ENCODE results near the gene RUNX1. TPM values are rescaled to one million over a fixed set of nuclear protein-coding genes. Genes with fewer than 3 reads are reported as not detected.

The RUNX1 gene
- polyA plus RNA-seq, 3 donors, result 6.2 to 49.7 (median 8.7) TPM

DNA sequence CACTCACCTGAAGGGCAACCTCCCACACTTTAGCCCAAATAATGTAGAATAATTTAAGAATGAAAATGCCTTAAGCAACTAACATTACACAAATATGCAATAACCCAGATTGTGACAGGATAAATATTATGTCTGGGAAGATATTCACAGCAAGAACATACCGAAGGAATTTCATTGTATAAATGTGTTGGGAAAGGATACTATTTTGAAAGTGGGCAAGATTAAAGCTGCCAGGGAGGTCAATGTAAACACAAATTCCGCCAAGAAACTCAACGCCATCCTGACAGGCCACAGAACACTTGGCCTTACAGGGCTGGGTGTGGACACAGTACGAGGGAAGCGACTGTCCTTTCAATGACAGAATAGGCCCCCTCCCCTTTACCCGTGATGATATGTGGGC, 173.3 kb downstream of the RUNX1 start:
- H3K27ac ChIP-seq (ENCODE audit: low read depth in 1 of 2, low read length in 2 of 2), result no peak overlapping the region

DNA sequence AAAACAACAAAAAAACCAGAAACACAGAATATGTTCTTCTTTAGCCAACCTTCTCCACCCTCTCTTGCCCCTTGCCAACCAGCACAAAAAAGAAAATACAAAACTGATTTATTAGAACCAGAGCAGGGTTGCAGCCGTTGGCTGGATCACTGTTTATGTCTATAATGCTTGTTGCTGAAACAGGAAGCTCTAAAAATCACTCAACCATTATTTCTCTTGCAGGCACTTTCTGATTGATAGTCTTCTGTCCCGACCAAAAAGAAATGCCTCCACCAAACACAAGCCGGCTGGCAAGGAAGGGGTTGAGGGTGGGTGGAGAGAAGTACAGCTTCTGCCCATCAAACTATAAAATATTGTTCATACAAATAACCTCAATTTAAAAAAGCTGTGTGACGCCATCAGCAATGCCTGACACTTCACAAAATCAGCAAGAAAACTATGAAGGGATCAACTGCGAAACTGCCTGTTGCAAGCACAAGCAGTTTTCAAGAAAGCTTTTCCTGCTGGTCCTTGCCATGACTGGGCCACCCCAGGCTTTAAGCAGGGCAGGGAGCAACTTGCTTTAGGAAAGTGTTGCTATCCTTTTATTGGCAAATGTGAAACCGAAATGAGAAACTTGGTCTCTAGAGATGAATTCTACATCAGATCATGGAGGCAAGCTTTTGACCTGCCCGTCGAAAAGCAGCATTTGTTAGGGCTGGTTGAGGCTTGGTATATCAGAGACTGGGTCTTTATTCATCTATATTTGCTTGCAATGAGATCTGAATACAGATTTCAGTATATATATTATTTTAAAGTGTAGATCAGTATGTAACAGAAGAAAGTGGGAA, 174.2 kb downstream of the RUNX1 start:
- Histone ChIP-seq H3K36me3 (replicated peaks in 1 of 2; ENCODE audit: control insufficient read depth in 1 of 2, insufficient read depth in 2 of 2, low read length in 2 of 2) (peaks cover 87 to 97% of the 10 kb centered on the region in 2 donors), H3K4me3 (replicated peaks in 1 of 3; ENCODE audit: low read depth in 2 of 3, low read length in 3 of 3) (no peak overlapping the region), H3K4me2 (replicated peaks; ENCODE audit: extremely low read depth, low read length, poor library complexity, severe bottlenecking) (no peak overlapping the region), H3K9ac (ENCODE audit: insufficient read depth, low read length, poor library complexity, severe bottlenecking) (no peak overlapping the region), H3K27me3 (ENCODE audit: control insufficient read depth in 2 of 2, insufficient read depth in 2 of 2, low read length in 2 of 2) (no peaks in the 10 kb centered on the region), H3K27ac (ENCODE audit: low read depth in 1 of 2, low read length in 2 of 2) (no peak overlapping the region), H4K20me1 (ENCODE audit: insufficient read depth, low read length) (peaks cover 98% of the 10 kb centered on the region), H3K9me3 (replicated peaks in 1 of 2; ENCODE audit: control insufficient read depth in 1 of 2, insufficient read depth in 1 of 2, low read length in 2 of 2) (no peaks in the 10 kb centered on the region), H3K79me2 (ENCODE audit: insufficient read depth, low read length) (peaks cover 100% of the 10 kb centered on the region), H2AFZ (ENCODE audit: insufficient read depth, low read depth, low read length, poor library complexity, severe bottlenecking) (no peak overlapping the region), H3K4me1 (ENCODE audit: control insufficient read depth in 1 of 2, insufficient read depth in 2 of 2, low read length in 2 of 2) (no peaks in the 10 kb centered on the region)
- no peak for DNase-seq
- H3K4me1 Mint-ChIP-seq, result peaks cover 23% of the 10 kb centered on the region
- H3K27ac Mint-ChIP-seq, result no peak overlapping the region
- peaks cover 96% of the 10 kb centered on the region in 2 donors for H3K36me3 Mint-ChIP-seq
- intact Hi-C loops (cut with micrococcal nuclease), result no loop called here
- 100% methylated on average over 1 of the region's 8 CpGs for WGBS (ENCODE audit: insufficient coverage)
- H3K9me3 Mint-ChIP-seq, result peaks cover 0 to 2% (median 0%) of the 10 kb centered on the region in 7 donors
- no peaks in the 10 kb centered on the region for H3K27me3 Mint-ChIP-seq (ENCODE audit: low read depth in 3 of 3)
- TF ChIP-seq, protein P1, sequence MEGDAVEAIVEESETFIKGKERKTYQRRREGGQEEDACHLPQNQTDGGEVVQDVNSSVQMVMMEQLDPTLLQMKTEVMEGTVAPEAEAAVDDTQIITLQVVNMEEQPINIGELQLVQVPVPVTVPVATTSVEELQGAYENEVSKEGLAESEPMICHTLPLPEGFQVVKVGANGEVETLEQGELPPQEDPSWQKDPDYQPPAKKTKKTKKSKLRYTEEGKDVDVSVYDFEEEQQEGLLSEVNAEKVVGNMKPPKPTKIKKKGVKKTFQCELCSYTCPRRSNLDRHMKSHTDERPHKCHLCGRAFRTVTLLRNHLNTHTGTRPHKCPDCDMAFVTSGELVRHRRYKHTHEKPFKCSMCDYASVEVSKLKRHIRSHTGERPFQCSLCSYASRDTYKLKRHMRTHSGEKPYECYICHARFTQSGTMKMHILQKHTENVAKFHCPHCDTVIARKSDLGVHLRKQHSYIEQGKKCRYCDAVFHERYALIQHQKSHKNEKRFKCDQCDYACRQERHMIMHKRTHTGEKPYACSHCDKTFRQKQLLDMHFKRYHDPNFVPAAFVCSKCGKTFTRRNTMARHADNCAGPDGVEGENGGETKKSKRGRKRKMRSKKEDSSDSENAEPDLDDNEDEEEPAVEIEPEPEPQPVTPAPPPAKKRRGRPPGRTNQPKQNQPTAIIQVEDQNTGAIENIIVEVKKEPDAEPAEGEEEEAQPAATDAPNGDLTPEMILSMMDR (IDR thresholded peaks at IDR 0.05), result no peak
- no peak overlapping the region for H3K4me3 Mint-ChIP-seq

More for the DNA sequence above, 173.3 kb downstream of the RUNX1 start:
- H3K9me3 ChIP-seq (replicated peaks in 1 of 2; ENCODE audit: control insufficient read depth in 1 of 2, insufficient read depth in 1 of 2, low read length in 2 of 2), result no peaks in the 10 kb centered on the region
- H3K4me3 ChIP-seq (replicated peaks in 1 of 3; ENCODE audit: low read depth in 2 of 3, low read length in 3 of 3), result no peak overlapping the region
- no peak overlapping the region for H3K4me2 ChIP-seq (replicated peaks; ENCODE audit: extremely low read depth, low read length, poor library complexity, severe bottlenecking)
- no peaks in the 10 kb centered on the region for H3K27me3 ChIP-seq (ENCODE audit: control insufficient read depth in 2 of 2, insufficient read depth in 2 of 2, low read length in 2 of 2)
- Mint-ChIP-seq H3K4me3 (no peak overlapping the region), H3K27ac (peak overlapping the region in 1 of 7 donors; percentile 35), H3K9me3 (peaks cover 0 to 2% (median 0%) of the 10 kb centered on the region in 7 donors), H3K27me3 (ENCODE audit: low read depth in 3 of 3) (no peaks in the 10 kb centered on the region), H3K4me1 (peaks cover 28% of the 10 kb centered on the region), H3K36me3 (peaks cover 94% of the 10 kb centered on the region in 2 donors)
- H3K79me2 ChIP-seq (ENCODE audit: insufficient read depth, low read length), result peaks cover 100% of the 10 kb centered on the region
- H3K36me3 ChIP-seq (replicated peaks in 1 of 2; ENCODE audit: control insufficient read depth in 1 of 2, insufficient read depth in 2 of 2, low read length in 2 of 2), result peaks cover 85 to 96% of the 10 kb centered on the region in 2 donors
- peaks cover 98% of the 10 kb centered on the region for H4K20me1 ChIP-seq (ENCODE audit: insufficient read depth, low read length)
- H3K9ac ChIP-seq (ENCODE audit: insufficient read depth, low read length, poor library complexity, severe bottlenecking), result no peak overlapping the region
- TF ChIP-seq, protein P1 (IDR thresholded peaks at IDR 0.05), result no peak
- intact Hi-C loops (cut with micrococcal nuclease), result no loop called here
- no peak for DNase-seq
- WGBS (ENCODE audit: insufficient coverage), result 87% methylated on average over 6 of the region's 6 CpGs
- H2AFZ ChIP-seq (ENCODE audit: insufficient read depth, low read depth, low read length, poor library complexity, severe bottlenecking), result no peak overlapping the region
- peaks cover 0 to 5% of the 10 kb centered on the region in 2 donors for H3K4me1 ChIP-seq (ENCODE audit: control insufficient read depth in 1 of 2, insufficient read depth in 2 of 2, low read length in 2 of 2)
